PFSK-1 (cell line): ENCODE results near the gene SVOPL.

Experiments
- FOXP2 ChIP-seq: optimal IDR thresholded peaks from 2 replicates; pipeline ENCODE3; 2011; ENCODE audit warnings: borderline replicate concordance, control low read depth, inconsistent platforms; ENCODE audit not compliant: insufficient read depth; ENCODE audit errors: extremely low read length, extremely low read depth
- POLR2AphosphoS5 ChIP-seq: IDR thresholded peaks from 2 replicates; pipeline ENCODE4 v1.6.1; 2012; ENCODE audit warnings: low read depth, mild to moderate bottlenecking, control low read depth, low read length, moderate library complexity
- SIN3A ChIP-seq: IDR thresholded peaks from 2 replicates; pipeline ENCODE4 v1.6.1; 2012; ENCODE audit warnings: mild to moderate bottlenecking, low read length, moderate library complexity, borderline replicate concordance; ENCODE audit not compliant: insufficient read depth
- TAF1 ChIP-seq: IDR thresholded peaks from 2 replicates; pipeline ENCODE4 v1.6.1; 2012; ENCODE audit warnings: low read length, control low read depth, borderline replicate concordance; ENCODE audit not compliant: insufficient read depth
- TF ChIP-seq, protein P1 (sequence below), 2 experiments: IDR thresholded peaks; 2 replicates each; pipeline versions ENCODE4 v1.6.1 to v1.8.0; 2011 to 2012; ENCODE audit warnings: low read depth in 2 of 2, low read length in 2 of 2, control low read depth in 1 of 2, inconsistent platforms in 1 of 2, mild to moderate bottlenecking in 1 of 2, moderate library complexity in 1 of 2; ENCODE audit not compliant: insufficient read depth in 1 of 2

Gene SVOPL

GRCh38 chr7:138570715-138571114 is 130.4 kb downstream of the SVOPL start:
- TF ChIP-seq FOXP2 (no peak), POLR2AphosphoS5 (no peak)
- TF ChIP-seq, protein P1, sequence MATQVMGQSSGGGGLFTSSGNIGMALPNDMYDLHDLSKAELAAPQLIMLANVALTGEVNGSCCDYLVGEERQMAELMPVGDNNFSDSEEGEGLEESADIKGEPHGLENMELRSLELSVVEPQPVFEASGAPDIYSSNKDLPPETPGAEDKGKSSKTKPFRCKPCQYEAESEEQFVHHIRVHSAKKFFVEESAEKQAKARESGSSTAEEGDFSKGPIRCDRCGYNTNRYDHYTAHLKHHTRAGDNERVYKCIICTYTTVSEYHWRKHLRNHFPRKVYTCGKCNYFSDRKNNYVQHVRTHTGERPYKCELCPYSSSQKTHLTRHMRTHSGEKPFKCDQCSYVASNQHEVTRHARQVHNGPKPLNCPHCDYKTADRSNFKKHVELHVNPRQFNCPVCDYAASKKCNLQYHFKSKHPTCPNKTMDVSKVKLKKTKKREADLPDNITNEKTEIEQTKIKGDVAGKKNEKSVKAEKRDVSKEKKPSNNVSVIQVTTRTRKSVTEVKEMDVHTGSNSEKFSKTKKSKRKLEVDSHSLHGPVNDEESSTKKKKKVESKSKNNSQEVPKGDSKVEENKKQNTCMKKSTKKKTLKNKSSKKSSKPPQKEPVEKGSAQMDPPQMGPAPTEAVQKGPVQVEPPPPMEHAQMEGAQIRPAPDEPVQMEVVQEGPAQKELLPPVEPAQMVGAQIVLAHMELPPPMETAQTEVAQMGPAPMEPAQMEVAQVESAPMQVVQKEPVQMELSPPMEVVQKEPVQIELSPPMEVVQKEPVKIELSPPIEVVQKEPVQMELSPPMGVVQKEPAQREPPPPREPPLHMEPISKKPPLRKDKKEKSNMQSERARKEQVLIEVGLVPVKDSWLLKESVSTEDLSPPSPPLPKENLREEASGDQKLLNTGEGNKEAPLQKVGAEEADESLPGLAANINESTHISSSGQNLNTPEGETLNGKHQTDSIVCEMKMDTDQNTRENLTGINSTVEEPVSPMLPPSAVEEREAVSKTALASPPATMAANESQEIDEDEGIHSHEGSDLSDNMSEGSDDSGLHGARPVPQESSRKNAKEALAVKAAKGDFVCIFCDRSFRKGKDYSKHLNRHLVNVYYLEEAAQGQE (IDR thresholded peaks at IDR 0.05; ENCODE audit: insufficient read depth in 1 of 2, low read depth in 2 of 2, low read length in 2 of 2), result no peak

GRCh38 chr7:138569418-138569817 is 131.7 kb downstream of the SVOPL start:
- TF ChIP-seq TAF1, result no peak

GRCh38 chr7:138568655-138569054 is 132.5 kb downstream of the SVOPL start:
- TF ChIP-seq FOXP2 (no peak), SIN3A (no peak), TAF1 (no peak), POLR2AphosphoS5 (no peak)
- TF ChIP-seq, protein P1 (IDR thresholded peaks at IDR 0.05; ENCODE audit: insufficient read depth in 1 of 2, low read depth in 2 of 2, low read length in 2 of 2), result no peak

DNA sequence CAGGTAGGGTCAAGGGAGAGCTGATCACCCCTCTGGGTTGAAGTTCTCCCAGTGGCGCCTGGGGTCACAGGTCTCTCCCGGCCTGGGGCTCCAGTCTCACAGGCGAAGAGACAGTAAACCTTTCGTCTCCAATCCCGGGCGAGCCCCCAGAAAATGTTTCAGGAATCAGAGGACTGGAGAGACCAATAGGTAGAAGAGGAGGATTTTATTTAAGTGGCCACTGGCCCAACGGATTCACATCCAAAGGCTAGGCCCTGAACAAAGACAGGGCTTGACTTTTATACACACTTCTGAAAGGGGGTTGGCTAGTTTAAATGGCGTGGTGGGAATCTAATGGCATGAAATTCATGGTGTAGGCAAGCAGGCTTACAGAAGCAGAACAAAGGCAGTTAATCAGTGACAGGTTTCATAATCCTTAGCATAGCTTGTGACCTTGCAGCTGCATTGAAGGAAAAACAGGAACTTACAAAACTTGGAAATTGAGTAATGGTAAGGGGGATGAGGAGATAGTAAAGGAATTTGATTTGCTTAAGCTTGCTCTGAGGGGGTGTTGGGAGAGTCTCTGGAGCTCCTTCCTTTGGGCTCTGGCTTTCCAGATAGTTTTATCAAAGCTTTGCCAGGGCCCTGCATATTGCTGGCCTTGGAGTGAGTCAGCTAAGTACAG is 135.6 kb downstream of the SVOPL start:
- TF ChIP-seq POLR2AphosphoS5, result no peak
- TF ChIP-seq, protein P1 (IDR thresholded peaks at IDR 0.05; ENCODE audit: insufficient read depth in 1 of 2, low read depth in 2 of 2, low read length in 2 of 2), result no peak
- no peak for TF ChIP-seq SIN3A
- no peak for TF ChIP-seq TAF1
- no peak for TF ChIP-seq FOXP2

GRCh38 chr7:138565071-138565450 is 136.1 kb downstream of the SVOPL start:
- TF ChIP-seq, protein P1 (IDR thresholded peaks at IDR 0.05; ENCODE audit: insufficient read depth in 1 of 2, low read depth in 2 of 2, low read length in 2 of 2), result no peak

DNA sequence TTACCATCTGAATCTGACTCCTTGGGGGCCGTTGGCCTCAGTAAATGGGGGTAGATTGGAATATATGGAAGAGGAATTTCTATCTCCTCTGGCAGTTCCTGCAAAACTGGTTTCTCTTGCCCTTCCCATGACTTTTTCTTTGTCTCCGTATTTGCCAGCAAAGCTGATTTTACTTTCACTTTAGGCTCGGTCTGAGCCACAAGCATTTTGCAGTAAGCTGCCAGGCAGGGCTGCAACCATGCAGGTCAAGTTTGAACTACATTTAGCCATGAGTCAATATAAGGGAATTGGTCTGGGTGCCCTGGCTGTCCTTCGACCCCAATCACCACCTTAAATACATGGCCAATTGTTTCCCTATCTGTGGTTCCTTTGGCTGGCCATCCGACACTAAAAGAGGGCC is 136.8 kb downstream of the SVOPL start:
- TF ChIP-seq, protein P1 (IDR thresholded peaks at IDR 0.05; ENCODE audit: insufficient read depth in 1 of 2, low read depth in 2 of 2, low read length in 2 of 2), result no peak
- TF ChIP-seq SIN3A, result no peak
- TF ChIP-seq FOXP2, result no peak
- TF ChIP-seq POLR2AphosphoS5, result no peak
- no peak for TF ChIP-seq TAF1
